ENCODE measurements around the gene NUDT22.

The NUDT22 gene

DNA sequence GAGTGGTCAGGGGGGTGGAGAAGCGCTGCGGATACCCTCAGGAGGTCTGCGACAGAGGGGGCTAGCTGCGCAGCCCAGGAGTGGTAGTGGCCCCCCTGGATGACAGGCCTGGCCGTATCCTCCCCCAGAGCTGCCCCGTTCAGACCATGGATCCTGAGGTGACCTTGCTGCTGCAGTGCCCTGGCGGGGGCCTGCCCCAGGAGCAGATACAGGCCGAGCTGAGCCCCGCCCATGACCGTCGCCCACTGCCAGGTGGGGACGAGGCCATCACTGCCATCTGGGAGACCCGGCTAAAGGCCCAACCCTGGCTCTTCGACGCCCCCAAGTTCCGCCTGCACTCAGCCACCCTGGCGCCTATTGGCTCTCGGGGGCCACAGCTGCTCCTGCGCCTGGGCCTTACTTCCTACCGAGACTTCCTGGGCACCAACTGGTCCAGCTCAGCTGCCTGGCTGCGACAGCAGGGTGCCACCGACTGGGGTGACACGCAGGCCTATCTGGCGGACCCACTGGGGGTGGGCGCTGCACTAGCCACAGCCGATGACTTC lies 505 bp downstream of the NUDT22 start:
- DNase-seq (ENCODE audit: low read depth), result no peak
- H3K4me3 ChIP-seq (ENCODE audit: low read depth, low read length), result peak overlapping the region; percentile 62
- TF ChIP-seq, protein P1, sequence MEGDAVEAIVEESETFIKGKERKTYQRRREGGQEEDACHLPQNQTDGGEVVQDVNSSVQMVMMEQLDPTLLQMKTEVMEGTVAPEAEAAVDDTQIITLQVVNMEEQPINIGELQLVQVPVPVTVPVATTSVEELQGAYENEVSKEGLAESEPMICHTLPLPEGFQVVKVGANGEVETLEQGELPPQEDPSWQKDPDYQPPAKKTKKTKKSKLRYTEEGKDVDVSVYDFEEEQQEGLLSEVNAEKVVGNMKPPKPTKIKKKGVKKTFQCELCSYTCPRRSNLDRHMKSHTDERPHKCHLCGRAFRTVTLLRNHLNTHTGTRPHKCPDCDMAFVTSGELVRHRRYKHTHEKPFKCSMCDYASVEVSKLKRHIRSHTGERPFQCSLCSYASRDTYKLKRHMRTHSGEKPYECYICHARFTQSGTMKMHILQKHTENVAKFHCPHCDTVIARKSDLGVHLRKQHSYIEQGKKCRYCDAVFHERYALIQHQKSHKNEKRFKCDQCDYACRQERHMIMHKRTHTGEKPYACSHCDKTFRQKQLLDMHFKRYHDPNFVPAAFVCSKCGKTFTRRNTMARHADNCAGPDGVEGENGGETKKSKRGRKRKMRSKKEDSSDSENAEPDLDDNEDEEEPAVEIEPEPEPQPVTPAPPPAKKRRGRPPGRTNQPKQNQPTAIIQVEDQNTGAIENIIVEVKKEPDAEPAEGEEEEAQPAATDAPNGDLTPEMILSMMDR (IDR thresholded peaks at IDR 0.05; ENCODE audit: low read depth, low read length, missing control alignments), result no peak

DNA sequence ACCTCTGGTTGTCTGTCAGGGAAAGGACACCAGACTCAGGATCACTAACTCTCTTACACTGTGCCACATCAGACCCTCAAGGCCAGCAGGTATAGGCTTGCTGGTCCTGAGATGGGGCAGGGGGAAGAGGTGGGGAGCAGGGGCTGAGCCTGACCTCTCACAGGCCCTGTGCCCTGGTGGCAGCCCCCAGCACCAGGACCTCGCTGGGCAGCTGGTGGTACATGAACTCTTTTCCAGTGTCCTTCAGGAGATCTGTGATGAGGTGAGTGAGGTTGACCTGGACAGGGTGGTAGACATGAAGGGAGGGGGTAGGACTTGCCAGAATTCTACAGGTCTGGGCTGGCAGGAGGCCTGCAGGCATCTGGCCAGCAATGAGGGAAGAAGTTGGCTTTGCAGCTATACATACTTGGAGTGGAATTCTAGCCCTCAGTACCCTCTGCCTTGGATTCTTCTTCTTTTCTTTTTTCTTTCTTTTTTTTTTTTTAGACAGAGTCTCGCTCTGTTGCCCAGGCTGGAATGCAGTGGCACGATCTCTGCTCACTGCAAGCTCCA lies 1.4 kb downstream of the NUDT22 start:
- H3K4me3 ChIP-seq (ENCODE audit: low read depth, low read length), result peak overlapping the region; percentile 62
- TF ChIP-seq, protein P1 (IDR thresholded peaks at IDR 0.05; ENCODE audit: low read depth, low read length, missing control alignments), result no peak
- DNase-seq (ENCODE audit: low read depth), result no peak

DNA sequence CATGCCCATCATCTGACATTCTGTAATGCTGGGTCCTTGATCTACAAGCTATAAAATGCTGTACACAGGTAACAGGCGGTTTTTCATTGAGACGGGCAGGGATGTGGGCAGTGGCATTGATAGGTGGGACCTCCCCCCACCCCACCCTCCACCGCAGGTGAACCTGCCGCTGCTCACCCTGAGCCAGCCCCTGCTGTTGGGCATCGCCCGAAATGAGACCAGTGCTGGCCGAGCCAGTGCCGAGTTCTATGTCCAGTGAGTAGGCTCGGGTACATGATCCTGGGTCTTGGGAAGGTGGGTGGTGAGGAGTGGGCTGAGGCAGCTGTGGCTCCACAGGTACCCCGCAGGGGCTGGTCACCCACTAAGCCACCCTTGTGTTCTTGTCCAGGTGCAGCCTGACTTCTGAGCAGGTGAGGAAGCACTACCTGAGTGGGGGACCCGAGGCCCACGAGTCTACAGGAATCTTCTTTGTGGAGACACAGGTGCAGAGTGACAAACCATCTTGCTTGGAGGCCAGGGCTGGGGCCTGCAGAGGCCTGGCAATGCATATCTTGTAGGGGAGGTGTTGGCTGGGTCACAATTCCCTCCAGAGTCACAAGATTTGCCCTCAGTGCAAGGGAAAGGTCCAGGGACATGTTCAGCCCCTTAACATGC lies 3.1 kb downstream of the NUDT22 start:
- DNase-seq (ENCODE audit: low read depth), result no peak
- TF ChIP-seq, protein P1 (IDR thresholded peaks at IDR 0.05; ENCODE audit: low read depth, low read length, missing control alignments), result no peak
- H3K4me3 ChIP-seq (ENCODE audit: low read depth, low read length), result peak overlapping the region; percentile 82

DNA sequence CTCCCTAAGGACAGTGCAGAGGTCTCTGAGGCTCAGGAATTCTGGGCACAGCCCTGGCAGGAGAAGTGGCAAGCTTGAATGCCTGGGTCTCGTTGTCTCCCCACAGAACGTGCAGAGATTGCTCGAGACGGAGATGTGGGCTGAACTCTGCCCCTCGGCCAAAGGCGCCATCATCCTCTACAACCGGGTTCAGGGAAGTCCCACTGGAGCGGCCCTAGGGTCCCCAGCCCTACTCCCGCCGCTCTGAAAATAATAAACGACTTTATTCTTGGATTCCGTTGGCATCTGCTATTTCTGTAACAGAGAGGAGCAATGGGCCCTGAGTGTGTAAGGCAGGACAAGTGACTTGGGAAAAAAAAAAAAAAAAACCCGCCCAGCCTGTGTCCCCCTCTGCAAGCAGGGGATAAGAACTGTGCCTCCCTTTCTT lies 3.7 kb downstream of the NUDT22 start:
- TF ChIP-seq, protein P1 (IDR thresholded peaks at IDR 0.05; ENCODE audit: low read depth, low read length, missing control alignments), result no peak
- peak overlapping the region; percentile 82 for H3K4me3 ChIP-seq (ENCODE audit: low read depth, low read length)
- DNase-seq (ENCODE audit: low read depth), result no peak

DNA sequence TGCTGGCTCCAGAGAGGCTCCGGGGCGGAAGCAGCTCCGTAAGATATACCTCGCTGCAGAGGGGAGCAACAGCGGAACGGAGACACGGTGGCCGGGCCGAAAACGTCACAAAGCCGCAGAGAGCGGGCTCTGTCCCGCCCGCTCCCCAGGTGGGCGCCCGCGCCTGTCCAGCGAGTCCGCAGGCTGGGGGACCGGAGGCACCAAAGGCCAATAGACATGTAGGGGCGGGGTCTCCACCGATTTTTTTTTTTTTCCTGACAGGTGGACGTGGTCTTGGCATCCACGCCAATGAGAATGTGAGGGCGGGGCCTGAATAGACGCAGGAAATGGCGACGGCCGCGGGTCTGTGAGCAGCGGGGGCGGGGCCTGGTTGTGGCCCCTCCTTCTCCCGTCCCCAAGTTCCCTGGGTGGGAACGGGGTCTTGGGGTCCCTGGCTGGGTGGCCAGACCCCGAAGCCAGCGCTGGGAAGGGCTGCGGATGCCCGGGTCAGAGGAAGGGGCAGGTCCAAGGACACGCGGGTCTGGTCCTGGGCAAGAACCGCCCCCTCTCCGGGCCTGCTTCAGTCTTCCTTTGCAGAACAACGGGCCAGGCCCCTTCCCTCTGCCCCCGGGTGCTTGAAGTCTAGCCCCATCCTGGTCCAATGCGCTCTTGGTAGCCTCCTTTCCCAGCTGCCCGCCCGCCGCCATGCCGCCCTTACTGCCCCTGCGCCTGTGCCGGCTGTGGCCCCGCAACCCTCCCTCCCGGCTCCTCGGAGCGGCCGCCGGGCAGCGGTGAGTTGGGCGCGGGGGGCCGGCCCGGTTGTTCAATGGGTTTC lies 4.3 kb downstream of the NUDT22 start, which contains the start of gene DNAJC4:
Gene DNAJC4, plus strand, starts transcription at position 378 of the 814 bp plus-strand sequence. Its CDS starts 307 bp downstream, at position 685.
- DNase-seq (ENCODE audit: low read depth), result peak; percentile 83
- H3K4me3 ChIP-seq (ENCODE audit: low read depth, low read length), result peak within 1 kb of the TSS; percentile 82
- TF ChIP-seq, protein P1 (IDR thresholded peaks at IDR 0.05; ENCODE audit: low read depth, low read length, missing control alignments), result no peak

DNA sequence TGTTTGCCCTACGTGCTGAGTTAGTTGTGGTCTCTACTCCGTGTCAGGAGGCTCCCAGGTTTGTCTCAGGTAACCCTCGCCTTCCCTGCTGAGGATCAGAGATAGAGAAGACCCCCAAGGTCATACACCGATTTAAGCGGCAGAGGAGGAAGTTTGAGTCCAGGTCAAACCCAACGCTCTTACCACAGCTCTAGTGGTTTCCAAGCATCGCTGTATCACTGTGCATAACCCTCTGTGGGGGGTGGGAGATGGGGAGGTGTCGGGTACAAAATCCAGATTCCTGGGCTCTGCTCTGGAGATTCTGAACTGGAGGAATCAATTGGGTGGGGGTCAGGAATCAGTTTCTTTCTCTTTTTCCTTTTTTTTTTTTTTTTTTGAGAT lies 4.9 kb downstream of the NUDT22 start:
- peak overlapping the region; percentile 82 for H3K4me3 ChIP-seq (ENCODE audit: low read depth, low read length)
- TF ChIP-seq, protein P1 (IDR thresholded peaks at IDR 0.05; ENCODE audit: low read depth, low read length, missing control alignments), result no peak
- DNase-seq (ENCODE audit: low read depth), result no peak

All from GM12864 (cell line).